Middle frontal gyrus (tissue), 1 donor: Measurements from ENCODE around the gene VGLL3.

Source experiments
- DNase-seq: peaks from one replicate; pipeline ENCODE4 v3.0.0-alpha.2; 2015; ENCODE audit warnings: low spot score; ENCODE audit errors: extremely low spot score

VGLL3 gene

DNA sequence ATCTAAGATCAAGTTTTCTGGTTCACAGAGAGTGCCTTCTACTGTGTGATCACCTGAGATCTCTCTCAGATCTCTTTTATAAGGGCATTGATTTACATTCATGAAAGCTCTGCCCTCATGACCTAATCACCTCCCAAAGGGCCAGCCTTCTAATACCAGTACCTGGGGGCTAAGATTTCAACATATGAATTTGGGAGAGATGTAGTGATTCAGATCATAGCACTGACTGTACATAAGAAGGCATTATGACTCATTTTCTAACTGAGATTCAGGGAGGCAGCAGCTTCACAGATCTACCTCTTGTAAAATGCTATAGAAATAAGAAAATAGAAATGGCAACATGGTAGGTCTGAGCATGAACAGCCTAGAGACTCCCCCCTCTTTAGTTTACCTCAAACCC lies 39.6 kb downstream of the VGLL3 start:
- DNase-seq = no peak

DNA sequence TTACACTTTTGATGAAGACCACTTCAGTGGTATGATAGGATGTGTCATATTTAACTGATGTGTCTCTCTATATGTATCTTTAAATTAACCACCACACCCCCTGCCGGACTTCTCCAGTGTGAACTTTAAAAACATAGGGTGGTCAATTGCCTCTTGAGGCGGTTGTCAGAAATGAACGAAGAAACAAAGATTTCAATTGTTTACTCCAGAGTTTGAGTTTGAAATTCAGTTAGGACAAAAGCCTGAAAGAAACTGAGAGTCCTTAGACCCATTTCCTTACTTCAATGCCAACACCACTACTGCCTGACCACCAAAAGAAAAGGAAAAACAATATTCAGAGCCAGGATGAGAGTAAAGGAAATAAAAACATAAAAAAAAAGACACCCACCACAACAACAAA lies 40.2 kb downstream of the VGLL3 start:
- no peak for DNase-seq

DNA sequence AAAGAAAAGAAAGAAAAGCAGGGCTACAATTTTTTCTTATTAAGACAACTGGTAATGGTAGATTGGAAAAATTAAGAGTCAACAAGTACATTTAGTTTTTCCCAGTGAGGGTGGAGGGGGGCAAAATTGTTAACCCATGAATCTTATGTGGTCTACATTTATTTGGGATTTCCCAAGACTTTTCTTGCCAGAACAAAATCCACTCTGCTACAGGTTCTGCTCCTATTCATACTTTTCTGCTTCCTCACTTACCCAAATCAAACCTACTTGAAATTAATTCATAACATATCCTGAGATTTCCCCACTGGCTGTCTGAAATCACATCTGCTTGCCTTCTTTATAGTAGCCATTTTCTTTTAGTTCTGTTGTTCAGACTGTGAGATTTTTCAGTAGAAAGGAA lies 41.1 kb downstream of the VGLL3 start:
- no peak for DNase-seq

DNA sequence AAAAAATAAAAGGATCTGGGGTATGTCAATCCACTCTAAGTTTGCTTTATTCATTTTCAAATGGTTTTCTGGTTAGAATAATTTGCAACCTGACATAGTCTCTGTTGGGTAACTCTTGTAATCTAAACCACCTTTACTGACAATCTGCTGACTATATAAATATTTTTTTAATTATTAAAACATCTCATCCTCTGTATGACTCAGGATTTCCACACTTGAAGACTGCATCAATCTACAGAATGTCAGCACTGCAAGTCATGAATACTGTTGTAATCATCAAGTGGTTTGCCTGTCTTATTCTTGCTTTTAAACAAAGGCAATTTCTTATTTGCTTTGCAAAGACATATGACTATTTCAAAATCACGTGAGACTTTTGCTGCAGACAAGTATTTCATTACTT lies 42.1 kb downstream of the VGLL3 start:
- DNase-seq = no peak

DNA sequence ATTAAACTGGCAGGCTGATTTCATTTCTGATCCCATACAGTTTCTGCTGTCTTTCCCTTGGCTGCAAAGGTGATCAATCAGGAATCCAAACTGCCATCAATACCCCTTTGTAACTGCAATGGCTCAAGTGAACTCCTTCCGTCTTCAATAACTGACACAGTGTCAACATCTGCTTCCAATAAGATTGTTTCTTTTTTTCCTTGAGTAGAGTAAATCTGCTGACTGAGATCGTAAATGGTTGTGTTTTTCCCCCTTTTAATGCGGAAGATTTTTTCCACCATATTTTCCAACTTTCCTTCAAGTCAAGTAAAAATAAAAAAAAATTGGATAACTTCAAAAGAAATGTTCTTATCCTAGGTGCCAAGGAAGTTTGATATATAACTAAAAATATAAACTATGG lies 48.7 kb downstream of the VGLL3 start:
- DNase-seq = no peak

DNA sequence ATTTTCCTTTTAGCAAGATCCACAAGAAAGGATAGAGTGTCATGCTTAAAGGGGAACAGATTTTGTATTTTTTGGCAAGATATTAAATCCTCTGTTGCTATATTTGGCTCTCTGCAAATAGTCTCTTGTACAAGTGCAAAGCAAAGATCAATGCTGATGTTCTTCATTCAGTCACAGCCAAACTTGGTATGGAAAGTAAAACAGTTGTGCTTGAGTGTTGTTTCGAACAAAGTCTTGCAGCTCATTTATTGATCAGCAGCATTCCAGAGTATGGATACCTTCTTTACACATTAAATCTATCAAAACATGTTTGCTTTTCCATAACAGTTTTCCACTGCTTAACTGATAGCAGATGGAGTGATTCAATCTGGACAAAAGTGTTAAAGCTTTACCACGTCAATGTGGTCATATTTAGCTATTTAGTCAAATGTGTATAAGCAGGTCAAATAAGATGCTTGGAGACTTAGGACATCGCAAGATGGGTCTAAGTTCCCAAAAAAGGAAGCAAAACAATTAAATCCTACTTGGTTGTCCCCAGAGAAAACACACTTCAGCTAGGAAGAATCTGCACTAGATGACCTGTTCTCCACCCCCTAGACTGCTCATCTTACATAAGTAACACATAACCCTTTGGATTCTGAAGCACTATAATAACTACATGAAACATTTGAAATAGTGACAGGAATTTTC lies 52.4 kb downstream of the VGLL3 start:
- no peak for DNase-seq

DNA sequence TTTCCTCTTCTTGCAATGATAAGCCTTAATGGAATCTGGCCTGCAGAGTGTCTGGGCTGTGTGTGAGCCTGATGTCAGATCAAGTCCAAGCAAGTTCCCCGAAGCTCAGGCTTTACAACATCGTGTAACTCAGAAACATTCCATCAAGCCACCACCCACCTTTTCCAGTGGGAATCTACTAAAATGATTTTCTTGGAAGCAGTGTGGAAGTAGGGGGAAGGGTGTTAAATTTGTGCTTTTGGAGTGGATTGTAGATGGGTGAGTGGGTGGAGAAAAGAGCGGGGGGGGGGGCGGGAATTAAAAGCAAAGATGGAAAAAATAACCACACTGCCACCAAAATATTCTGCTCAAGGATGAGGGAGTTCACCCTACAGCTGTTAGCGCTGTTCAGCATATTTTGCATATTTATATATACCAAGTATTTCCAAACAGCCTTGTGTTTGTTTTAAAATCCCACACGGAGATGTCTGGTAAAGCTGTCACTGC lies 53.6 kb downstream of the VGLL3 start:
- DNase-seq = no peak

DNA sequence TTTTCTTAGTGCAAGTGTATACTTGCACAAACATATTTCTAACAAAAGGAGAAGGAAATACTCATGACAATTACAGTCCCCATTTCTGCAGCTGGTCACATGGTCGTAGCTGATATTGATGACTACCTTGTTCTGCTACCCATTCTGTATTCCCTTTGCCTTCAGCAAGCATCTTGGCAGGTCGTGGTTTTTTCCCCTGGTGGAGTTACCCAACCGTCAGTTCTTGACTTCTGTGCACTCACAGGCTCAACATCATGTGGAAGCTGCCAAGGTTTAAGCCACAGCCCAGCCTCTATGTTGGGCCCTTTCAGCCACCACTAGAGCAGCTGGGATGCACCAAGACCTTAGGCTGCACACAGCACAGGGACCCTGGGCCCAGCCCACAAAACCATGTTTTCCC lies 56.1 kb downstream of the VGLL3 start:
- DNase-seq = no peak

DNA sequence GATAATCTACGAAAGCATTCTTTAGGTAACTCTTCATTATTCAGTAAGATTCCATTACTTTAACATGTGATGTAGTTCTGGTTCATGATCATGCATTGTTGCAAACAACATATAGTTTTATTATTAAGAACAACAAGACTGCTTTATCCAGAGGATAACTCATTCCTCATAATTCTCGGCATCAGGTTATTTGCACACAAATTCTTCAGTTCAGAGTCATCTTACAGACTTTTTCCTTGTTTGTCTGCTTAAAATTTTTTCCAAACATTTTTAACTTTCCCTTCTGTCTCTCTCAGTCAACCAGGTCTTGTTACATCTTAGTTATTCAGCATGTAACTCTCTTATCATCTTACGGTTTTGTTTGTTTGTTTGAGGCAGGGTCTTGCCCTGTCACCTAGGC lies 60.1 kb downstream of the VGLL3 start:
- DNase-seq = no peak

DNA sequence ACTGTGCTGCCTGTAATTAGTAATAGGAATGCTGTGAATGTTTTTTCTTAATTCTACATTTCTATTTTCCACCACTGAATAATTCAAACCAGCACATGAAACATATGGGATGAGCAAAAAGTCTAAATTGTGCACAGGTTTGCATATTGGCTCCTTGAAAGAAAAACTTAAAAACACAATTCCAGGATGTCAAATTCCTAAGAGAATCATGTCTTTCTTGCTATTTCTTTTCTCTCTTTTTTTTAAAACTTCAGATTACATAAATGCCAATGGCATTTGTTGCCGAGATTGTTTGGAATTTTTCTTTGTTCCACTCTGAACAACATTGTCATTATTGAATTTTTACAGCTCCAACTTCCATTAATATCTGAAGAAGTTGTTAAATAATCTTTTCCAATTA lies 60.8 kb downstream of the VGLL3 start:
- DNase-seq = no peak

DNA sequence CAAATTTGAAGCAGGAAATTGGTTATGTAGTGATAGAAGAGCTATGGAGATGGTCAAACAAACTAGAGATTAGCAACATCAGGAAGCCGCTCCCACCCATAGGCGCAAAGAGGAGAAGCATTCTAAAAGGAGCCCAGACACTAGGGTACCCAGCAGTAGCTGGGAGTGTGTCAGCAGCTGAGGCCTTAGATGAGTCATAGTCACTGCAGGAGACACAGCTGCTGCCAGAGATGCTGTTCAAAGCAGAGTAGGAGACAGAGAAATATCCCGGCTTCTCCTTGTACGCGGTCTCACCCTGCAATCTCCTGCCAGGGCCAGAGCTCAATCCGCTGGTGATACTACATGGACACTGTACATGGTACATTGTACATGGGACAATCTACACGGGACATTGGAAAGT lies 61.9 kb downstream of the VGLL3 start:
- DNase-seq = no peak

DNA sequence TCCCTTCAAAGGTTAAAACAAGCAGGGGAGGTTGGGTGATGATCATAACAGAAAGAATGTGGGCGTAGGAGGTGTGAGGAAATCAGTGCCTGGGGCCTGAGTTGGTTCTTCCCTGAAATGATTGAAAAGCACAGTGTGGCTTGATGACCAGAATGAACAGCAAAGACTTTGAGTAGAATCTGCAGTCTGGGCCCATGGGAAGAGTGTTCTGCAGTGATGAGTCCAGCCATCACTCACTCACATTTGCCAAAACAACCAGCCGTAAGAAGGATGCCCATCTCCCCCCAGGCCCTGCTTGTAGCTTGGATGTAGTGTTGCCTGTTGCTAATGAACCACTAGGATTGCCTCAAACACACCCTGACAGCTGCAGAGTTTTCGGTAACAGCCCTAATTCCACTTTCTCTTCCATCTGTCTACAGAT lies 67.9 kb downstream of the VGLL3 start:
- no peak for DNase-seq

DNA sequence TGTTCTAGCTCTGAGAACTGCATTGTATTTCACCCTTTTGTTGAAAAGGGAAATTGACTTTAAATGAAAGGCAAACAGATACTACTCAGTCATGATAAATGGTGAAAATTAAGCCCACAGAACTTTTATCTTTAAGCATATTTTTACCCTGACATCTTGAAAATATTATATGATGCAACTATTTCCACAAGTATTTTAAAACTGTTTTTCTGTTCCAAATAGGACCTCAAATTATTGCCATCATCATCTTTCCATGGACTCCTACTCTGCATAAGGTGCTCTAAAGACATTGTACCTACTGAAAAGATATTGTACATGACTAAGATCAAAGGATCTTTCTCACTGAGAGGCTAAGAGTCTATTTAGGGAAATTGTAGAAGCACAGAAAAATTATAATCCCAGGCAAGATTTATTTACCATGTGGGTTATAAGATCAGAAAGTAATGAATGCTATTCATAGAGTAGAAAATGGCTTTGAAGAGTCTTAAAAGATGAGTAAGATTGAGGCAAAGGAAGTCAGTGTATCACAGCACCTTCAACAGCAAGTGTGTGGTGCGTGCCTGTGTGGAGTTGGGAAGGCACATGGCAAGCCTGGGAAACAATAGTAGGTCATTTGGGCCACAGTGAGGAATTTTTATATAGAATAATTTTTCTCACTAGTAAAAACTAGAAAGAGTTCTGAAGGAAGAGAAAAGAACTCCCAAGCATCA lies 68.8 kb downstream of the VGLL3 start:
- DNase-seq = no peak

DNA sequence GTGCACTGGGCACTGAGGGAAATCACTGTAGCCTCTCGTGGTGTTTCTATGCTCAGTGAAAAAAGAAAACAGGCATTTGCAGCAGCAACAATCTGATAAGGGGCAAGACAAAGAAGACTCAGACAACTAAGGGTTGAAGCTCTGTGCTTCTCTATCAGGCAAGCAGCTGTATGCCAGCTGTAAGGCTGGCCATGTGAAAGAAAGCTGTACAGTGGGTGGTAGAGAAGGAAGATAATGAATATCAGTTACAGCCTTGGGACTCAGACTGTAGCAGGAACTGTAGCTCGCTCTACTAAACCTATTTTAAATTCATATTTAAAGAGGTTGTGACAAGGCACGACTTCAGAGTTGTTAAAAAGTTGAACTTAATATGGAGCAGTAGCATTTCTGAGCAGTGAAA lies 76.3 kb downstream of the VGLL3 start:
- no peak for DNase-seq

DNA sequence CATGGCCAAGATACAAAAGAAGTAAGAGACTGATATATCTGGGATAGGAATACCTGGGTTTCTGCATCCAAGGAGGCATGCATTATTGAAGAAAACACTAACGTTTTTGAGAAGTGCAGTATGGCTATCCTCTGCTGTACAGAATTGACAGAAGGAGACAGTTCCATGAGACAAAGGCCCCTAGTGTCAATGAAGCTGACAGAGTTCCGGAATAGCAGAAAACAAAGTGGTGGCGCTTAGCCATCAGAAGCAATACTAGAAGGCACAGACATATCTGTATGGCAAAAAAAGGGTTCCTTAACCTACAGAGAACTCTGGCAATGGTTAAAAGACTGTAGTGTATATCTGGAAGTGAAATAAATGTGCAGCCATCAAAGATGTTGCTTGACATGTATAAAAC lies 77.8 kb downstream of the VGLL3 start:
- DNase-seq = no peak

DNA sequence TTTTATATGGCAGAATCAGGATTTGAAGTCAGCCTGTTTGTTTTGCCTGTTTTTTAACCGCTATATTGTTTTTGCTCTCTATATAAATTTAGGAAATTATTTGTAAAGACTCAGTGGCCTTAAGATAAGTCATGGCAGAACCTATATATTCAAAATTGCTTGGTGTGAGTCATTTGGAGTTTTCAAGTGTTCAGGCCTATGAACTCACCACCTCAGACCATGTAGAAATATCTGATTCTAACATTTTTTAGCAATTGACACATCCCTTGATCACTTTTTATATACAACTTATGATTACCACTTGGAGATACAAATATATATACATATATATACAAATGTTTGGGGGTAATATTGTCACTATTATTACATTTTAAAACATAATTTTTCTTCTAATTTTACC lies 95.7 kb downstream of the VGLL3 start:
- DNase-seq = no peak

DNA sequence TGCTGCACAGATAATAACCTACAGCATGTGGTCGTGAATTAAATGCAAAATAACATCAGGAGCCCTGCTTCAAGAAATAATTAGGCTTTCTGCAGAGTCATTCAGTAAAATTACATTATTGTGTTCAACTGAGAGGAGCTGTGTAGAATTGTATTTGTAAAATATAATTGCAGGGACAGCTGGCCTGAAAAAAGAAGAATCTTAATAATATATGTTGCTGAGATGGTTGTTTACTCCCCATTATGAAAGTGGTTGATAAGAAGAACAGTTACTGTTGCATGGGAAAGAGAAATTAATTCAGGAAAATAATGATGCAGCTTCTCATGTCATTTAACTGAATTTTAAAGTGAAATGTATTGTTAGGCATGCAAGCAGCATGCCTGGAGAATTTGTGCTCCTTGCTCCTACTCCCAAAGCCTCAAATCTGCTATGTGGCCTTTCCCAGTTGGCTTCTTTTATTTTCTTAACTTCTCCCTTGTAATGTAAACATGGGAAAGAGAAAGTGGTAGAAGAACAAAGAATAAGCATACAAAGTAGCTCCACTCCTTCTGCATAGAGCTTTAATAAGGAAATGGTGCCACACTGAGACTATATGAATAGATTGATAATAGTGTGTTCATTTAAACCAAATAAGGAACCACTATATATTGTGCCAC lies 100.1 kb downstream of the VGLL3 start:
- no peak for DNase-seq
